Measurements from ENCODE around the gene HMGN3.

- TF ChIP-seq CTCF (IDR thresholded peaks at IDR 0.05) (no peak), POLR2A (IDR thresholded peaks at IDR 0.05) (no peak)
These were observed 23.1 kb upstream of the HMGN3 start for GRCh38 chr6:79257381-79258205.

Data from uterus (tissue), 2 donors.